T-helper 2 cell (primary cell): ENCODE data around the gene LITAF.
"Not testable (repeated sequence)": the region's sequence is repeated elsewhere in the genome, so short reads cannot be mapped to it uniquely, and the experiment has no call there.

ENCODE experiments used
- DNase-seq, 5 experiments: peaks; one replicate each; pipeline versions ENCODE4 v3.0.0 to v3.0.0-alpha.2; 2012 to 2022

Gene LITAF

DNA sequence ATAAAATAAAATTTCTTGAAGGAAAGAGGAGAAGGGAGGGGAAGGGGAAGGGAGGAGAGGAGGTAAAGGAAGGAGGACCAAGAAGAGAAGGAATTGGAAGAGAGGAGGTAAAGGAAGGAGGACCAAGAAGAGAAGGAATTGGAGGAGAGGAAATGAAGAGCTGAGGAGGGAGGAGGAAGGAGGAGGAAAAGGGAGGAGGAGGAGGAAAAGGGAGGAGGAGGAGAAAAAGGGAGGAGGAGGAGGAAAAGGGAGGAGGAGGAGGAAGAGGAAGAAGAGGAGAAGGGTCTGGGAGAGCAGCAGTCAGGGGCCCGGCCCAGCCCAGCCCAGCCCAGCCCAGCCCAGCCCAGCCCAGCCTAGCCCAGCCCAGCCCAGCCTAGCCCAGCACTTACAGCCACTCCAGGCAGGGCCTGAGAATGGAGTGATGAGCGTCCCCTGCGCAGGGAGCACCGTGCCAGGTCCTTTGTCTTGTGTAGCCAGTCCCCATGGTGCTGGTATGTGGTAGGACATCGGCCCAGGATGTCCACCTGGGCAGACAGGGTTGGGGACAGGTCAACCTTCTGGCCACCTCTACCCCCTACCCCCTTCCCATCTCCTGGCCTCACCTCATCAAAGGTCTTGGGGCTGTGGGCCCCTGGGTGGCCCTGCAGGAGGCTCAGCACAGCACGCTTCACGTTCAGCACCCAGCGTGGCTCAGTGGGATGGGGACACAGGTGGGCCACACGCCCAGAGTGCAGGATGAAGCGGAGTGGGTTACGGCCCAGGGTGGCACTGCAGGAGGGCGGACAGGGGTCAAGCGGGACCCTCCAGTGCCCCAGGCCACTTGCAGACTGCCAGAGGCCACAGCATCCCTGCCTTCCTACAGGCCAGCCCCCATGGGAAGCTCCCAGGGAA is 70.9 kb downstream of the LITAF start:
- no peak for DNase-seq

DNA sequence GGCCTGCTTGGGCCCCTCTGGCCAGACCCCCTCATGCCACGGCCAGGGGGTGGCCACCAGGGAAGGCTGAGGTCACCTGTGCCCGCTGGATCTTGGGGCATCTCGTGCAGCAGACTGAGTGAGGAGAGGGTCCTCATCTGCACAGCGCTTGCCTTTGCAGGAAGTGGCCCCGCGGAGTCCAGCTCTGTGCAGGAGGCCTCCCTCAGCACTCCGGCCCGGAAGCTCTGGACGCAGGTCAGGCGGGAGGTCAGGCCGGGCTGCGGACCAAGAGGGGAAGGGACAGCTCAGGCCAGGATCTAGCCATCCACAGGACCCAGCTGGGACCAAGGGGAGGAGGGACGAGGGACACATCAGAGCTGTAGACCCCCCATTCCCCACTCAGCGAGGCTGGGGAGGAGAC is 72.4 kb downstream of the LITAF start:
- DNase-seq: no peak

DNA sequence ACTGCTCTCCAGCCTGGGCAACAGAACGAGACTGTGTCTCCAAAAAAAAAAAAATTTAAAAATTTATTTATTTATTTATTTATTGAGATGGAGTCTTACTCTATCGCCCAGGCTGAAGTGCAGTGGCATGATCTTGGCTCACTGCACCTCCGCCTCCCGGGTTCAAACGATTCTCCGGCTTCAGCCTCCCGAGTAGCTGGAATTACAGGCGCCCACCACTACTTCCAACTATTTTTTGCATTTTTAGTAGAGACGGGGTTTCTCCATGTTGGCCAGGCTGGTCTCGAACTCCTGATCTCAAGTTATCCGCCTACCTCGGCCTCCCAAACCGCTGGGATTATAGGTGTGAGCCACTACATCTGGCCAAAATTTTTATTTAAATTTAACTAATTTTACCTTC is 73.4 kb downstream of the LITAF start:
- DNase-seq: not testable (repeated sequence)

DNA sequence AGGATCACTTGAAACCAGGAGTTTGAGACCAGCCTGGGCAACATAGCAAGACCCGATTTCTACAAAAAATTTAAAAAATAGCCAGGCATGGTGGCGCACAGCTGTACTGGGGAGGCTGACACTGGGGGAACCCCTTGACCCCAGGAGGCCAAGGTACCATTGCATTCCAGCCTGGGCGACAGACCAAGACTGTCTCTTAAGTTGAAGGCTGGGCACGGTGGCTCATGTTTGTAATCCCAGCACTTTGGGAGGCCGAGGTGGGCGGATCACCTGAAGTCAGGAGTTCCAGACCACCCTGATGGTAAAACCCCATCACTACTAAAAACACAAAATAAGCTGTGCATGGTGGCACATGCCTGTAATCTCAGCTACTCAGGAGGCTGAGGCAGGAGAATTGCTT is 74.9 kb downstream of the LITAF start:
- no peak for DNase-seq

DNA sequence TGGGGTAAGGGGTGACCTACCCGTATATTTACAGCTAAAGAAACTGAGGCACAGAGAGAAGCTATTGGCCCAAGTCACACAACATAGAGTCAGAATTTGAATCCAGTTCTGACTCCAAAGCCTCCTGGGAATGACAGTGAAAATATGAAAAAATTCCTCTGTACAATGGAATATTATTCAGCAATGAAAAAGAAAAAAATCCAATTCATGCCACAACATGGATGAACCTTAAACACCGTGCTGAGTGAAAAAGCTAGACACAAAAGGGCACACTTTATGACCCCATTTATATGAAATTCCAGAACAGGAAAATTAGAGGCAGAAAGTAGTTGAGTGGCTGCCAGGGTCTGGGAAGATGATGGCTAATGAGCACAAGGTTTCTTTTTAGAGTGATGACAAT is 75.4 kb downstream of the LITAF start:
- DNase-seq: no peak

DNA sequence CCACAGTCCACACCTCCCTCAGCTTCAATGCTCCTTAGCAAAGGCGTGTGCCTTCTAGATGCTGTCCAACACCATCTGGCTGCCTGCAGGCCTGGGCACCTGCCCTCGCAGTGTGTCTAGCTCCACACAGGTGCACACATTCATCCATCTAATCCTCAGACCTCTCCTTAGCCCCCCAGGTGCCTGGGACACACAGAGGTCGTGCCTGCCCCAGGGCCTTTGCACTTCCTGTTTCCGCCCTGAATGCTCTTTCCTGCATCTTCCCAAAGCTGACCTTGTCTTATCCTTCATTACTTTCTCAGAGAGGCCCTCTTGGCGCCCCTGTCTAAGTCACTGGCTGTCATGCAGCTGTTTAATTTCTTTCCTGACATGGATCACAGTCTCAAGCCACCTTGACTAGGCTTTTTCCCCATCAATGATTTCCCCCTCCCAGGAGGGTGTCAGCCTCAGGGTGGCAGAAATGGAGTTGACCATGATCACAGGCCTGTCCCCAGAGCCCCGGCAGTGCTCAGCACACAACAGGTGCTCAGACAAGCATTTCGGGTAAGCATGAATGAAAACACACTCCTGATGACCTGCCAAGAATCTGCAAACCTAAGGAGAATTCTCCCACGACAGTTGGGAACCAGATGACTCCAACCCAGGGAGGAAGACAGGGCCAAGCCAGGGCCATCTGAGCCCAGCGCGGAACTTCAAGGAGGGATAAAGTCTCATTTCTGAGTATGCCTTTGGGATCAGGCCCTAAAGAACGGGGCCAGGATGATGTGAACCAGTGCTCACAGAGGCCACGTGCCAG is 76.3 kb downstream of the LITAF start:
- DNase-seq: no peak

DNA sequence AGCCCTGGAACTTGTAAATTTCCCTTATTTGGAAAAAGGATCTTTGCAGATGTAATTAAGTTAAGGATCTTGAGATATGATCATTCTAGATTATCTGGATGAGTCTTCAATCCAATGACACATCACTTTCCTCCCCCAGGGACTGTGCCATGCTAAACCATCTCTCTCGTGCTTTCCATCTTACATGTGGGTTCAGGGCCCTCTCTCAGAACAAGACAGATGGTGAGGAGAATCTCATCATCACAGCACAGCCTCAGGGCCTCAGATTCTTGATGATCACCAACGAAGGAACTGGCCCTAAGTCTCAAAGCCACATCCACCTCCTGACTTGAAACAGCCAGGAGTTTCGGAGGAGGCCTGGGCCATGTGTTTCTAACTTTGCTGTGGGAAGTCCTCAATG is 78.7 kb downstream of the LITAF start:
- no peak for DNase-seq

DNA sequence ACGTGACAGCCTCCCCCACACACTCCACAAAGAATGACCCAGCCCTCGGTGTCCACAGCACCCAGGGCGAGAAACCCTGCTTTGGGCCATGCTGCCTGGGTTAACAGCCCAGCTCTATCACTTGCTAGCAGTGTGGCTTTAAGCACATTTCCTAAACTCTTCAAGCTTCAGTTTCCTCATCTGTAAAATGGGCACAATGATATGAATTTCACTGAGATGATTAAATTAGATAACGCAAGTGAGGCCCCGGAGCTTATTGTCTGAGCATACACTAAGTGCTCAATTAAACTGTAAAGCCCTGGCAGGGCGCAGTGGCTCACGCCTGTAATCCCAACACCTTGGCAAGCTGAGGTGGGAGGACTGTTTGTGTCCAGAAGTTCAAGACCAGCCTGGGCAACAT is 79.4 kb downstream of the LITAF start:
- DNase-seq: no peak

DNA sequence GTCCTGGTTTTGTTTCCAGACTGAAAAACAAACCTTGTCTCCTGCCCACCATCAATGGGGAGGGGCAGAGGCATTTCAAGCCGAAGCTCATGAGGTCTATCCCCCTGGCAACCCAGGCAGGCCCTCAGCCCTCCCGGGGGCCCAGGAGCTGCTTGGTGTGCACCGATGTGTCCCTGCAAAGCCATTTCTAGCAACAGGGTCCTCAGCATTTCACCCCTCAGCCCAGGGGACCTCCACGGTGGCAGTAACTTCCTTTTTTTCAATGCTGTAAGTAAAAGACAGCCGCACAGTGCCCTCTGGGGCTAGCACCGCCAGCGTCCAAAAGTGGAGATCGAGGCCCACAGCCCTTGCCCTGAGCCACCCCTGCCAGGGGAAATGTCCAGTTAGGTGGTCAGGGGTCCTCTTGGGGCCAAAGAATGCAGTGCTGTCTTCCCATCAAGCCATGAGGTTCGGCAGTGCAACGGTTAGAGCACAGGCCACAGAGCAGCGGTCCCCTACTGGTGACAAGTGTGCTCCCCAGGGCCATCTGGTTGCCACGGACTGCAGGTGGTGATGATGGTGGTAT is 79.9 kb downstream of the LITAF start:
- no peak for DNase-seq

DNA sequence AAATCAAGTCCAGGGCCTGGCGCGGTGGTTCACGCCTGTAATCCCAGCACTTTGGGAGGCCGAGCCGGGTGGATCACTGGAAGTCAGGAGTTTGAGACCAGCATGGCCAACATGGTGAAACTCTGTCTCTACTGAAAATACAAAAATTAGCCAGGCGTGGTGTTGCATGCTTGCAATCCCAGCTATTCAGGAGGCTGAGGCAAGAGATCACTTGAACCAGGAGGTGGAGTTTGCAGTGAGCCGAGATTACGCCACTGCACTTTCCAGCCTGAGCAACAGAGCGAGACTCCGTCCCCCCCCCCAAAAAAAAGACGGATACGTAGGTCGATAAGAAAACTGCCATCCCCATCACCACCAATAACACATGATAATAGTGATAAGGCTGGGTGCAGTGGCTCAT is 82.5 kb downstream of the LITAF start:
- not testable (repeated sequence) for DNase-seq

DNA sequence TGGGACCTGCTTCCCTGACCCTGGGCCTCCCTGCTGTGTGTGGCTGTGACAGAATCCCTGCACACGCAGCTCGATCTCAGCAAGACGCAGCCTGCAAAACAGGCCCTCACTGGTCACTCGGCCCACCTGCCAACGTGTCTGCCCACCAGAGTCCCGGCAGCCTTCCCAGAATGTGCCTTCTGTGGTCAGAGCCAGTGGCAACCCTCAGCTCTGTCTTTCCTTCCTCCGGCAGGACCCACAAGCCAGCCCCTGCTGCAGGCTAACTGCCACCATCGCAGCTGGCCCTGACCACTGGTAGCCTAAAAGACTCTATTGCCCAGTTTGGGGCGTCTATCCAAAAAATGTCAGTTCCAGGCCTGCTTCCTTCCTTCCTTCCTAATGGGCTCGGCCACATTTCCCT is 83.2 kb downstream of the LITAF start:
- DNase-seq: no peak

DNA sequence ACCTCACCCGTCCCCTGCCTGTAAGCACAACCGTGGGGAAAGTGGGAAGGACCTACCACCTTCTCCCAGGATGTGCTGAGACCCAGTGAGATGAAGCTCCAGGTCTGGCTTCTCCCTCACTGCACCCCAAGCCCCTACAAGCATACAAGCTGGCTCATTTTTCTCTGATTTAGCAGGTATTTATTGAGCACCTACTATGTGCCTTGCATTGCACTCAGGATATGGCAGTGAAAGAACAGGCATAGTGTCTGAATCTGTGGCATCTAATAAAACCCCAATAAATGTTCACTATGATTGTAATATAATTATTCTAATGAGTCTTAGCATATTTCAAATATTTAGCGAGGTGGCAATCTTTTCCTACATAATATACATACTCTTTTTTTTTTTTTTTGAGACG is 84.5 kb downstream of the LITAF start:
- DNase-seq: no peak

DNA sequence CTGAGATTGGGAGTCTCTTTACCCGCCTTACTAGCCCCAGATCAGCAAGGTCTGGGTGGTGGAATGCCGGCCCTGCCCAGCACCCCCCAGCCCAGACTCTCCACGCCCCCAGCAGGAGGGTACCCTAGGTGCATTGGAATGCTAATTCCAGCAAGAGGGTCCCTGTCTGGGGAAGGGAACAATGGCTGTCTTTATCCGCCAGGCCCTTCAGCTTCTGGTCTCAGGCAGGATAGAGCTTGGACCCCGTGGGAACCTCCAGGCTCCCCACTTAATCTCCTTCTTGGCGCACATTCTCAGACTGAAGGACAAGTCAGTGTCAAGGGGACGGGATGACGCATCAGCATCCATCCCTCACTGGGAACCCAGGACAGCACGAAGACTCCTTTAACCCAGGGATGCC is 85.1 kb downstream of the LITAF start:
- no peak for DNase-seq

DNA sequence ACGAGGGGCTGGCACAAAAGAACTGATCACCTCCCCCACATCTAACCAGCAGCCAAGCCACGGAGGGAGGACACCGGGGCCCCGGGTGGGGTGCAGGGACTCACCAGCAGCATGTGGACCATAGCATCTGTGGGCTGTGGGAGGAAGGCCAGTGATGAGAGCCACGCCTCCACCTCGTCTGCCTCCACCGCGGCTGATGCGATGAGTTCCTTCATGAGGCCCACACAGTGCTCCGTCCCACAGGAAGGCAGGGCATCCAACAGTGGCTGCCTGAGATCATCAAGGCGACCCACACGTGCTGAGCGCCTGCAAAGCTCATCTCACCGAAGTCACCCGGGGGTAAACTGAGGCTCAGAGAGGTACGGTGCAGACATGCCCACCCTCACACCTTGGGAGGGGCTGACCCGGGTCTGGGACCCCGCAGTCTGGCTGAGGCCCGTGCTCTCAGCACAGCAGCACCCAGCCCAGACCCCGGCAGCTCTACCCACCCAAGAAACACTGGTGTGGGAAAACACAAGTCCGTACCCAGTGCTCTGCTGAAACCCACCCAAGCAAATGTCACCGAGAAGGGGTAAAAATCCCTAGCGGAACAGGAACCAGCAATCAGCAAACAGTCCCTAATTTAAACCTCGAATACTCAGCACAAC is 85.9 kb downstream of the LITAF start:
- no peak for DNase-seq

DNA sequence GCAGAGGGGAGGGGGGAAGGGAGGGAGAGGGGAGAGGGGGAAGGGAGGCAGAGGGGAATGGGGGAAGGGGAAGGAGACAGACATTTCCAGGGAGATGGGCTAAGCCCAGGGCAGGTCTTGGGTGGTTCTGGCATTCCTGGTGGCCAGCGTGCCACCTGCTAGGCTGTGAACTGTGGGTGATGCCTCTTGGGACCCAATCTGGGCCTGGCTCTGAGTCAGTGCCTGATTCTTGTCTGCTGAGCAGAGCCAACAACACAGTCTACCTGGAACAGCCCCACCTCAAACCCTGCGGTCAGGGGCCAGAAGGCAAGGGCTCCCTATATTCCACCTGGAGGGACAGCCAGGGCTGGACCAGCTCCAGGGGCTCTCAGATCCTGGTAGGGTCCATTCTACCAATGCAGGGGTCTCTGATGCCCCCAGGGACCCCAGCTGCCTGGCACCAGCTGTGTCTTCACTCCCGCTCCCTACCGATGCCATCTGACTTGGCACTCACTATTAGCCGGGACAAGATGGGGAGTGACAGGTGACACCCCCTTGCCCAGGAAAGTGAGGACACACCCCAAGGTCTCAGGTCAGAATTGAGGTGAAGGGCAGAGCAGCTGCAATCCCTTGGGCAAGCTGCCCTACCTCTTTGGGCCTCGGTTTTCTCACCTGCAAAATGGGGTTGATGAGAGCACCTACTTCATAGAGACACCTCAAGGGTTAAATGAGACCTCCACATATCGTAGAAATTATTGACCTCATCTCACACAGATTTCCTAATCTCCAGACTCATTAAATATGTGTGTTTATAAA is 87.2 kb downstream of the LITAF start:
- no peak for DNase-seq

DNA sequence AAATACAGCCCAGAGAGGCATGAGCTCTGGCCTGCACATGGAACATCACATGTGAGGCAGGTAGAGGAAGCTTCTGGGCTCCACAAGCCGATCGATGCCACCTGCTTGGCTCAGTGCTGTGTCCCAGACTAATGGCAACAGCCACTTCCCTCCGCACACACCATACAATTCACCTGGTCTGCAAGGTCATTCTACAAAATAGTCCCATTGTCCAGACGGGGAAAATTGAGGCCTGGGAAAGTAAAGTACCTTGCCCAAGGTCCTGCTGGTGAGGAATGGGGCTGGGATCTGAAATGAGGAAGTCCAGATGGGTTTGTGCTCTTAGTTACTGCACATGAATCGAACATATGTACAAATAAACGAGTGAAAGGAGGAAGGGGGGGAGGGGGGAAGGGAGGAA is 88.0 kb downstream of the LITAF start:
- no peak for DNase-seq

DNA sequence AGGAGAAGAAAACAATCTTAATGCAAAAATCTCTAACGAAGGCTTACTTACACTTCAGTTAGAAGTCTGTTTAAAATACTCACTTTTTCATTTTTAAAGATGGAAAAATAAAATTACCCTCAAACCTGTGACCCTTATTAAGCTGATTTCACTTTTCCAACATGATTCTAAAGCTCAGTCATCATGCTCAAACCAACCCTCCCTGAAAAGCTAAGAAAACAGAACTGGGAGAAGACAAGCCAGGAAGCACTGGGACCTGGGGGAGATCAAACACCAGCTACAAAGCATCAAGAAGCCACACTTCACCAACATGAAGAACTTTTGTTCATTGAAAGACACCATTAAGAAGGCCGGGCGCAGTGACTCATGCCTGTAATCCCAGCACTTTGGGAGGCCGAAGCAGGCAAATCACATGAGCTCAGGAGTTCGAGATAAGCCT is 88.8 kb downstream of the LITAF start:
- DNase-seq: no peak
